T-helper 9 cell (primary cell): ENCODE data around the gene ATAD3B.
A peak's percentile ranks its signal among the peaks of the same experiment; 100 is the strongest.
"Not testable (repeated sequence)": the region's sequence is repeated elsewhere in the genome, so short reads cannot be mapped to it uniquely, and the experiment has no call there.

Experiments
- DNase-seq: peaks from one replicate; pipeline ENCODE4 v3.0.0-alpha.2; 2020

The ATAD3B gene

DNA sequence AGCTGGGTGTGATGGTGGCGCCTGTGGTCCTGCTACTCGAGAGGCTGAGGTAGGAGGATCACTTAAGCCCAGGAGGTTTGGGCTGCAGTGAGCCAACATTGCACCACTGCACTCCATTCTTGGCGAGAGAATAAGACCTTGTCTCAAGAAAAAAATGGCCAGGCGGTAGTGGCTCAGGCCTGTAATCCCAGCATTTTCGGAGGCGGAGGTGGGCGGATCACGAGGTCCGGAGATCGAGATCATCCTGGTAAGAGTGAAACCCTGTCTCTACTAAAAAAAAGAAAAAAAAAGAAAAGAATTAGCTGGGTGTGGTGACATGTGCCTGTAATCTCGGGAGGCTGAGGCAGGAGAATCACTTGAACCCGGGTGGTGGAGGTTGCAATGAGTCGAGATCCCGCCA, 11.3 kb downstream of the ATAD3B start:
- no peak for DNase-seq

DNA sequence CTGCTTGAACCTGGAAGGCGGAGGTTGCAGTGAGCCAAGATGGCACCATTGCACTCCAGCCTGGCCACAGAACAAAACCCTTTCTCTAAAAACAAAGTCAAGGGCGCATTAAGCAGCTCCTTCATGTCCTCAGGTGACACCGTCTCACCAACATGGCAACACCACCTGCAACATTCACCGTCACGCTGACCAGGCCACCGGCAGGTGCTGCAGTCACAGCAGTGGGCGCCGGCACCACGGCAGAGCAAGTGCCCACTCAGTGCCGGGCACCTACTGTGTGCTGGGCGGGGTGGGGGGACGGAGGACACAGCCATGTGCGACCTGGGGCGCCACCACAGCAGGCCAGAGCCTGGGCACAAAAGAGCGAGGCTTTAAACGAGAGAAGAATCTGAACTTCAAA, 12.1 kb downstream of the ATAD3B start:
- no peak for DNase-seq

DNA sequence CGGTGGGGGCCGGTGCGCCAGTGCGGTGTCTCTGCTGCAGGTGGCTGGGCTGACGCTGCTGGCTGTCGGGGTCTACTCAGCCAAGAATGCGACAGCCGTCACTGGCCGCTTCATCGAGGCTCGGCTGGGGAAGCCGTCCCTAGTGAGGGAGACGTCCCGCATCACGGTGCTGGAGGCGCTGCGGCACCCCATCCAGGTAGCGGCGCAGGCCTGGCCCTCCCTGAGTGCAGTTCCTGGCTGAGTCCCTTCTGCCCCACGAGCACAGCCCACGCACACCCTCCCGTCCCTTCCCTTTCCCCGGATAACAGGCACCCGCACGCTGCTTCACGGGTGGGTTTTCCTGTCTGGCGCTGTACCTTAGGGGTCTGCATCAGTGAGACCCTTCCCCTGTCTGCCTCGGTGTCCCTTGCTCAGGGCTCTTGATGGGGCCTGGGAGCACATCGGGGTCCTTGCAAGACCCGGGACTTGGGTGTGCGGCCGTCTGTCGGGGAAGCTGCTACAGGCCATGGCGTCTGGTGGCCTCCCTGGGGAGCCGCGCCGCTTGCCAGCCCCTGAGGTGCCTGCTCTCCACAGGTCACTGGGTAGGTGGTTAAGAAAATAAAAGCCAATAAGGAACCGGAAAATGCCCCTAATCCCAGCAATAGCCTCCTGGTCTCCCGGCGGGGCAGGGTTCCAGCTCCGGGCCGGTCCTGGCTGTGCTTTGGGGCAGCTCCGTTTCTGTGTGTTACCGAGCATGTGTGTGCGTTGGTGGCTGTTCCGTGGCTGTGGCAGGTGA, 13.6 kb downstream of the ATAD3B start:
- not testable (repeated sequence) for DNase-seq

- not testable (repeated sequence) for DNase-seq
Measured at GRCh38 chr1:1485755-1486317, 14.3 kb downstream of the ATAD3B start.

DNA sequence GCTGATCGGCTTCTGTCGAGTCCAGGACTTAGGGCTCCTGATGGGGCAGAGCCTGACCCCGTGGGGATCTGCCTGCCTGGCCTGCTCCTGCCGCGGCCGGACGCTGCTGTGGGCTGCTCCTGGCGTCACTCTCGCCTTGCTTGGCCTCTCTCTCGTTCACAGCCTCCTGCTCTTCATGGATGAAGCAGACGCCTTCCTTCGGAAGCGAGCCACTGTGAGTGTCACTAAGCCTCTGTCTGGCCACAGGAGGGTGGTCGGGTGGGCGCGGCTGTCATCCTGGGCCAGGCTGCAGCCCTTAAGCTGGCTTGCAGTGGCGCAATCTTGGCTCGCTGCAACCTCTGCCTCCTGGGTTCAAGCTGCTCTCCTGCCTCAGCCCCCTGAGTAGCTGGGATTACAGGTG, 16.1 kb downstream of the ATAD3B start:
- no peak for DNase-seq

- no peak for DNase-seq
Measured at GRCh38 chr1:1489231-1489630, 17.7 kb downstream of the ATAD3B start.

DNA sequence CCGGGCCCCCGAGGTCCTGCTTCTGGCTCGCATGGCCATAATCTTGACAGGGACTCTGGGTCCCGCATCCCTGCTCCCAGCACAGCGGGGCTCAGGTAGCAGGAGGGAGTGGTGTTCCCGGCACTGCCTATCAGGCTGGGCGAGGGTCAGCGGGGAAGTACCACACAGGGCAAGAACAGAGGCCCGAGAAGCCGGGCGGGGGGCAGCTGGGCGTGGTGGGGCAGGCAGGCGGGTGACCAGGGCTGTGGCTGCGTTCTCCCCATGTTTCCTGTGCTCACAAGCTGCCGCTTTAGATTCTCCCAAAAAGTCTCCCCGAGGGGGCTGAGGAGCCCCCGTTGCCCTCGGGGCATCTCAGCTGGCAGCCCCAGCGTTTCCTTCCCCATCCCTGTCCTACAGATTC, 18.3 kb downstream of the ATAD3B start:
- DNase-seq = no peak

- no peak for DNase-seq
Measured at GRCh38 chr1:1490633-1491230, 19.2 kb downstream of the ATAD3B start.

GRCh38 chr1:1491601-1492000, 20.0 kb downstream of the ATAD3B start:
- DNase-seq = no peak

DNA sequence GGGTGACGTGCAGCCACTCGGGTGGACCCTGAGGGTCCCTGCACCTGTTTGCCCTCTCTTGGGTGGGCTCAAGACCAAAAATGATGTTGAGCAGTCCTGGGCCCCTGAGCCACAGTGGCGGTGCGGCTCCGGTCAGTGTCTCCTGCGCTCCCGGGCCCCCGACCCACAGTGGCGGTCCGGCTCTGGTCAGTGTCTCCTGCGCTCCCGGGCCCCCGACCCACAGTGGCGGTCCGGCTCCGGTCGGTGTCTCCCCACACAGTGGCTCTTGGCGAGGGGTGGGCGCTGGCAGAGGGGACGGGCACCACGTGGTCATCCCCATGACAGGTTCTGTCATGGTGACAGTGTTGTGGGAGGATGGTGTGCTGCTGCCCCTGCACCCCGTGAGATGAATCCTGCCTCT, 22.7 kb downstream of the ATAD3B start:
- not testable (repeated sequence) for DNase-seq

DNA sequence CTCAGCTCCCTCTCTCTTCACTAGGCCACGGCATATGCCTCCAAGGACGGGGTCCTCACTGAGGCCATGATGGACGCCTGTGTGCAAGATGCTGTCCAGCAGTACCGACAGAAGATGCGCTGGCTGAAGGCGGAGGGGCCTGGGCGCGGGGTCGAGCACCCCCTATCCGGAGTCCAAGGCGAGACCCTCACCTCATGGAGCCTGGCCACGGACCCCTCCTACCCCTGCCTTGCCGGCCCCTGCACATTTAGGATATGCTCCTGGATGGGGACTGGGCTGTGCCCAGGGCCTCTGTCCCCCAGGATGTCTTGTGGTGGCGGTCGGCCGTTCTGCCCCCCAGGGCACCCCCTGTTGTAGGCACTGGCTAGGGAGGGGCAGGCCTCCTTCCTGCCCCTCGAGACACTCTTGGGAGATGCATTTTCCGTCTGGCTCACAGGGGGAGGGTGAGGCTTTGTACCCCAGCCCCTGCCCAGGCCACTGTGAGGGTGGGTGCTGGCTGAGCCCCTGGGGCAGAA, 24.0 kb downstream of the ATAD3B start:
- DNase-seq = not testable (repeated sequence)

- DNase-seq = peak; percentile 56
Measured at GRCh38 chr1:1504777-1505365, 33.3 kb downstream of the ATAD3B start.

DNA sequence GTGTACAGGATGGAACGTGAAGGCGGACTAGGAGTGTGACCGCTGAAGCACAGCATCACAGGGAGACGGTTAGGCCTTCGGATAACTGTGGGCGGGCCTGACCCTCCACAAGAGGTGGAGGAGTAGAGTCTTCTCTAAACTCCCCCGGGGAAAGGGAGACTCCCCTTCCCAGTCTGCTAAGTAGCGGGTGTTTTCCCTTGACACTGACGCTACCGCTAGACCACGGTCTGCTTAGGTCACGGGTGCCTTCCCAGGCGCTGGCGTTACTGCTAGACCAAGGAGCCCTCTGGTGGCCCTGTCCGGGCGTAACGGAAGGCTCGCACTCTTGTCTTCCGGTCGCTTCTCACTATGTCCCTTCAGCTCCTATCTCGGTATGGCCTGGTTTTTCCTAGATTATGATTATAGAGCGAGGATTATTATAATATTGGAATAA, 33.8 kb downstream of the ATAD3B start:
- DNase-seq = not testable (repeated sequence)

DNA sequence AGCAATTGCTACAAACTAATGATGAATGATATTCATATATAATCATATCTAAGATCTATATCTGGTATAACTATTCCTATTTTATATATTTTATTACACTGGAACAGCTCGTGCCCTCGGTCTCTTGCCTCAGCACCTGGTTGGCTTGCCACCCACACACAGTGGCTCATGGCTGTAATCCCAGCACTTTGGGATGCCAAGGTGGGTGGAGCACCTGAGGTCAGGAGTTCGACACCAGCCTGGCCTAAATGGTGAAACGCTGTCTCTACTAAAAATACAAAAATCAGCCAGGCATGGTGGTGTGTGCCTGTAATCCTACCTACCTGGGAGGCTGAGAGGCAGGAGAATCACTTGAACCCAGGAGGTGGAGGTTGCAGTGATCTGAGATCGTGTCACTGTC, 34.2 kb downstream of the ATAD3B start:
- not testable (repeated sequence) for DNase-seq

DNA sequence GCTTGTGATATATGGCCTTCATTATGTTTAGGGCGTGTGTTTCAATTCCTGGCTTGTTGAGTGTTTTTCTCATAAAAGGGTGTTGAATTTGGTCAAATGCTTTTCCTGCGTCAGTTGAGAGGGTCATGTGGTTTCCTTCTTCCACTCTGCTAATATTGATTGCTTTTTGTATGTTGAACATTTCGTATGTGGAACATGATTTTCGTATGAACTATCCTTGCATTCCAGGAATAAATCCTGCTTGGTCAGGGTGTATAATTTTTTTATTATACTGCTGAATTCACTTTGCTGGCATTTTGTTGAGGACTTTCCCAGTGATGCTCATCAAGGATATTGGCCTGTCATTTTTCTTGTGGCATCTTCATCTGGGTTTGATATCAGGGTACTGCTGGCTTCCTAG, 35.7 kb downstream of the ATAD3B start:
- DNase-seq = no peak

DNA sequence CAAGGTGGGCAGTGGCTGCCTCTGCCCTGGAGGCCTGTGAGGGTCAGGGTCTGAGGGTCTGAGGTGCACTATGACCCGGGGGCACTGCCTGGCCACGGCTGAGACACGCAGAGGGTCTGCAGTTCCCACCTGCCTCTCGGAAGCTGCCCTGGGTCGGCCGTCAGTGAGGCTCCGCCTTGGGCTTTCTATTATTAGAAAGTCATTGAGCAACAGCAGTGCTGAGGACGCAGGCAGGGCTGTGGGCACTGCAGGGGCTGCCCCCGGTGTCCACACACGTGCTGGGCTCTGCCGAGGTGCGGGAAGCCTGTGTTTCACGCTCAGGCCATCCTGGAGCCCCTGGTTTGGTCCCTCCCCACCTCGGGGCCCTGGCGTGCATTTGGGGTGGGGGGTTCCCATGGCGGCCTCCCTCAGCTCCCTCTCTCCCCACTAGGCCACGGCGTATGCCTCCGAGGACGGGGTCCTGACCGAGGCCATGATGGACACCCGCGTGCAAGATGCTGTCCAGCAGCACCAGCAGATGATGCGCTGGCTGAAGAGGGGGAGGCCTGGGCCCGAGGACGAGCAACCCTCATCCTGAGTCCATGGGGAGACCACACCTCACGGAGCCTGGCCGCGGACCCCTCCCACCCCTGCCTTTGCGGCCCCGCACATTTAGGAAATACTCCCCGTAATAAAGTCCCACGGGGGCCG, 37.4 kb downstream of the ATAD3B start:
- DNase-seq = not testable (repeated sequence)

GRCh38 chr1:1509465-1509850, 37.9 kb downstream of the ATAD3B start:
- not testable (repeated sequence) for DNase-seq

- no peak for DNase-seq
Measured at GRCh38 chr1:1510912-1511532, 39.5 kb downstream of the ATAD3B start.

DNA sequence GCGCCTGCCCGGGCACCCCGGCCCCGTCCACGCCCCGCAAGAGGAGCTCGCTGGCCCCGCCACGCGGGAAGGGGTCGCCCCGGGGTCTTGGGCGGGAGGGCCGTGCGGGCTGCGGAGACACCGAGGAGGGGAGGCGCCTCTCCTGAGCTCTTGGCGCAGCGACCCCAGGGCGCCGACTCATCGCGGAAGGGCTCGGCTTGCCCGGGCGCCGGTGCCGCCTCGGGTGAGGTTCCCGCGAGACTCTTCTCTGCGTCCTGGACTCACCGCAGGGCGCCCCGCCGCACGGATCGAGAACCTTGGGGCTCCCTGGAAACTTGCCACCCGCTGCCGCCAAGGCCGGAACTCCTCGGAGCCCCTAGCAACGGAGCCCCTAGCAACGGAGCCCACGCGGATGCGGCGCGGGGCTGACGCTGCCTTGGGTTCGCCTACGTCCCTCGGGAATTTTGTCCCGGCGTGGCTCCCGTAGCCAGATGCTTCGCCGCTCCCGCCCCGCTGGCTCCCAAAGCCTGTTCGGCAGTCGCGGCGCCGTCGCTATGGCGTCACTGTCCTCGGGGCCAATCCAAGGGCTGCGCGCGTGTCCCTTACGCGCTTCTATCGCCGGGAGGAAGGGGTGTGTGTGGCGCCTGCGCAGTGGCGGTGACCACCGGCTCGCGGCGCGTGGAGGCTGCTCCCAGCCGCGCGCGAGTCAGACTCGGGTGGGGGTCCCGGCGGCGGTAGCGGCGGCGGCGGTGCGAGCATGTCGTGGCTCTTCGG, 40.1 kb downstream of the ATAD3B start, which contains the start of gene ATAD3A:
TSS of gene ATAD3A (plus strand) at position 630 of the 753 bp plus-strand sequence. CDS start at position 737, 107 bp downstream.
- DNase-seq = peak; percentile 94

DNA sequence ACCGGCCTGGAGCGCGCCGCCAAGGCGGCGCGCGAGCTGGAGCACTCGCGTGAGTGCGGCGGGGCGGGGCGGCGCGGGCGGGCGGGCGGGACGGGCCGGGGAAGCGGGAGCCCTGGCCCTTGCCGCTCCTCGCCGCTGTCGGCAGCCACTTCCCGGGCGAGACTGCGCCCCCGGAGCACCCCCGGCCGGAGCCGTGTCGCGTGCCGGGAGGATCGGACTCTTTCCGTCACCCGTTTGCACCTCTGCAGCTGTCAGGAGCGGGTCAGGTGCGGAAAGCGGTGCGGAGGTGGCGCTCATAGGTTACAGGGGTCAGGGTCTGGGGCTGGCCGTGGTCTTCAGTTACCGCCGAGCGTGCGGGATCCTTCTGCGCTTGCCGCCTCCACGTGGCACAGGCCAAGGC, 40.9 kb downstream of the ATAD3B start:
- DNase-seq = peak; percentile 14

- not testable (repeated sequence) for DNase-seq
Measured at GRCh38 chr1:1513675-1514074, 42.1 kb downstream of the ATAD3B start.
